CD14-positive monocyte (primary cell): ENCODE measurements around the gene ACOT7. TPM values are rescaled to one million over a fixed set of nuclear protein-coding genes. Genes with fewer than 3 reads are reported as not detected.

ENCODE experiments used
- DNase-seq, 3 donors: peaks; one replicate each; pipeline ENCODE4 v3.0.0-alpha.2; 2011 to 2022
- H2AFZ ChIP-seq: 2 replicates; pipeline ENCODE4 v1.6.0; 2012; ENCODE audit warnings: mild to moderate bottlenecking, low read depth, low read length, inconsistent platforms; ENCODE audit not compliant: insufficient read depth, poor library complexity, severe bottlenecking
- H3K27ac ChIP-seq, 2 donors: 1 replicate in 1 of 2; 2 replicates in 1 of 2; pipeline ENCODE4 v1.5.1; 2012 to 2013; ENCODE audit warnings: low read length in 2 of 2, control low read depth in 1 of 2, inconsistent platforms in 1 of 2, low read depth in 1 of 2, mild to moderate bottlenecking in 1 of 2
- H3K27me3 ChIP-seq, 2 donors: one replicate each; pipeline versions ENCODE4 v1.6.0 to v1.6.1; 2011 to 2013; ENCODE audit warnings: low read length in 2 of 2; ENCODE audit not compliant: control insufficient read depth in 2 of 2, insufficient read depth in 2 of 2
- H3K36me3 ChIP-seq, 2 donors: replicated peaks in 1 of 2; 1 replicate in 1 of 2; 2 replicates in 1 of 2; pipeline versions ENCODE4 v1.5.1 to v1.6.1; 2012 to 2013; ENCODE audit warnings: low read length in 2 of 2, control low read depth in 1 of 2, inconsistent platforms in 1 of 2, mild to moderate bottlenecking in 1 of 2; ENCODE audit not compliant: insufficient read depth in 2 of 2, control insufficient read depth in 1 of 2
- H3K4me1 ChIP-seq, 2 donors: 1 replicate in 1 of 2; 2 replicates in 1 of 2; pipeline versions ENCODE4 v1.5.1 to v1.6.1; 2012 to 2013; ENCODE audit warnings: low read length in 2 of 2, control low read depth in 1 of 2, inconsistent platforms in 1 of 2, mild to moderate bottlenecking in 1 of 2, moderate library complexity in 1 of 2; ENCODE audit not compliant: insufficient read depth in 2 of 2, control insufficient read depth in 1 of 2
- H3K4me2 ChIP-seq: replicated peaks from 2 replicates; pipeline ENCODE3; 2012; ENCODE audit warnings: low read length, moderate library complexity, mild to moderate bottlenecking; ENCODE audit not compliant: poor library complexity, severe bottlenecking; ENCODE audit errors: extremely low read depth
- H3K4me3 ChIP-seq, 3 experiments: fragments of 200-600 bp in 1 of 3; sonication (generic) in 1 of 3; replicated peaks in 1 of 3; 1 replicate in 2 of 3; 2 replicates in 1 of 3; pipeline ENCODE4 v1.5.1; 2011 to 2013; ENCODE audit warnings: low read length in 3 of 3, mild to moderate bottlenecking in 3 of 3, control low read depth in 2 of 3, low read depth in 2 of 3, inconsistent platforms in 1 of 3, moderate library complexity in 1 of 3
- H3K79me2 ChIP-seq: 2 replicates; pipeline ENCODE4 v1.6.0; 2012; ENCODE audit warnings: mild to moderate bottlenecking, control low read depth, inconsistent platforms, low read length, moderate library complexity; ENCODE audit not compliant: insufficient read depth
- H3K9ac ChIP-seq: 2 replicates; pipeline ENCODE4 v1.6.0; 2017; ENCODE audit warnings: low read length, mild to moderate bottlenecking; ENCODE audit not compliant: insufficient read depth, poor library complexity, severe bottlenecking
- H3K9me3 ChIP-seq, 2 donors: replicated peaks in 1 of 2; 1 replicate in 1 of 2; 2 replicates in 1 of 2; pipeline versions ENCODE4 v1.5.1 to v1.6.1; 2012 to 2013; ENCODE audit warnings: low read length in 2 of 2, control low read depth in 1 of 2; ENCODE audit not compliant: control insufficient read depth in 1 of 2, insufficient read depth in 1 of 2
- H4K20me1 ChIP-seq: 2 replicates; pipeline ENCODE4 v1.6.0; 2012; ENCODE audit warnings: mild to moderate bottlenecking, low read length, control low read depth, moderate library complexity; ENCODE audit not compliant: insufficient read depth
- H3K27ac Mint-ChIP-seq, 7 donors: one replicate each; pipeline ENCODE4 v1.8.0; 2020; ENCODE audit warnings: mild to moderate bottlenecking in 7 of 7, mixed read lengths in 7 of 7, moderate library complexity in 6 of 7, inconsistent platforms in 2 of 7
- H3K27me3 Mint-ChIP-seq, 3 donors: one replicate each; pipeline ENCODE4 v1.8.0; 2021 to 2022; ENCODE audit warnings: low read depth in 3 of 3, mild to moderate bottlenecking in 3 of 3, mixed read lengths in 3 of 3, moderate library complexity in 3 of 3, inconsistent platforms in 1 of 3
- H3K36me3 Mint-ChIP-seq, 2 donors: one replicate each; pipeline ENCODE4 v1.8.0; 2020; ENCODE audit warnings: mixed read lengths in 2 of 2, inconsistent platforms in 1 of 2, mild to moderate bottlenecking in 1 of 2
- H3K4me1 Mint-ChIP-seq: one replicate; pipeline ENCODE4 v1.8.0; 2020; ENCODE audit warnings: mild to moderate bottlenecking, mixed read lengths
- H3K4me3 Mint-ChIP-seq, 2 donors: one replicate each; pipeline ENCODE4 v1.8.0; 2020; ENCODE audit warnings: mild to moderate bottlenecking in 2 of 2, mixed read lengths in 2 of 2, moderate library complexity in 1 of 2
- H3K9me3 Mint-ChIP-seq, 7 donors: one replicate each; pipeline ENCODE4 v1.8.0; 2020 to 2022; ENCODE audit warnings: mixed read lengths in 7 of 7, mild to moderate bottlenecking in 6 of 7, moderate library complexity in 6 of 7, inconsistent platforms in 2 of 7
- CTCF ChIP-seq: fragments of 200-600 bp; IDR thresholded peaks from one replicate; pipeline ENCODE4 v1.8.0; 2022; ENCODE audit warnings: antibody characterized with exemption, mild to moderate bottlenecking
- WGBS: methylation state at CpG from one replicate; pipeline ENCODE4 v1.1.5; 2013; ENCODE audit warnings: missing lambda C conversion rate; ENCODE audit not compliant: insufficient coverage; 5-methylcytosine and 5-hydroxymethylcytosine counted together
- intact Hi-C, 2 donors: fragments of 100-400 bp; cut with micrococcal nuclease; formaldehyde crosslinking; loops; one replicate each; pipeline versions ENCODE4 v1.15.0 to v1.15.1; 2023
- polyA plus RNA-seq, 3 donors: library from polyadenylated mRNA; depleted of rRNA in 1 of 3; unstranded in 2 of 3; stranded (reverse) in 1 of 3; fragments of 300-500 nt in 2 of 3; fragments of >200 nt in 1 of 3; fragmentation: Illumina TruSeq in 2 of 3; gene quantifications; 1 replicate in 2 of 3; 2 replicates in 1 of 3; pipeline ENCODE4 v1.2.3, GENCODE V29; 2012 to 2021

The ACOT7 gene
- polyA plus RNA-seq, 3 donors: 0.63 to 4.3 (median 1.4) TPM

GRCh38 chr1:6357243-6357936 is 36.2 kb downstream of the ACOT7 start:
- peaks cover 18% of the 10 kb centered on the region for H3K4me1 Mint-ChIP-seq
- DNase-seq: no peak
- Histone ChIP-seq H3K9me3 (no peaks in the 10 kb centered on the region), H2AFZ (no peak overlapping the region), H3K9ac (no peak overlapping the region), H3K27ac (no peak overlapping the region), H3K4me2 (no peak overlapping the region), H3K4me1 (peaks cover 9 to 19% of the 10 kb centered on the region in 2 donors), H3K4me3 (no peak overlapping the region), H4K20me1 (no peaks in the 10 kb centered on the region), H3K79me2 (no peaks in the 10 kb centered on the region), H3K27me3 (no peaks in the 10 kb centered on the region), H3K36me3 (no peaks in the 10 kb centered on the region)
- peak; percentile 11 for TF ChIP-seq CTCF
- WGBS: 94% methylated on average over 5 of the region's 11 CpGs
- H3K4me3 Mint-ChIP-seq: no peak overlapping the region
- intact Hi-C loops: loop anchor here in 1 of 2 donors (5.0 kb wide), 1 partner anchor 50 kb away; no protein-coding TSS in a partner anchor
- H3K27me3 Mint-ChIP-seq: peaks cover 0 to 4% (median 2%) of the 10 kb centered on the region in 3 donors
- H3K9me3 Mint-ChIP-seq: no peaks in the 10 kb centered on the region
- H3K36me3 Mint-ChIP-seq: no peaks in the 10 kb centered on the region
- no peak overlapping the region for H3K27ac Mint-ChIP-seq

- intact Hi-C loops: loop anchor here in 1 of 2 donors (5.0 kb wide), 1 partner anchor 52 kb away; no protein-coding TSS in a partner anchor
- H3K9me3 Mint-ChIP-seq: no peaks in the 10 kb centered on the region
- no peak overlapping the region for H3K4me3 Mint-ChIP-seq
- Histone ChIP-seq H3K9ac (no peak overlapping the region), H3K27me3 (no peaks in the 10 kb centered on the region), H3K27ac (no peak overlapping the region), H2AFZ (no peak overlapping the region), H3K4me2 (no peak overlapping the region), H3K79me2 (no peaks in the 10 kb centered on the region), H4K20me1 (no peaks in the 10 kb centered on the region), H3K4me3 (no peak overlapping the region), H3K36me3 (no peaks in the 10 kb centered on the region), H3K9me3 (no peaks in the 10 kb centered on the region), H3K4me1 (peaks cover 9 to 19% of the 10 kb centered on the region in 2 donors)
- H3K4me1 Mint-ChIP-seq: peaks cover 17% of the 10 kb centered on the region
- no peak for DNase-seq
- no peak for TF ChIP-seq CTCF
- no peaks in the 10 kb centered on the region for H3K36me3 Mint-ChIP-seq
- WGBS: 96% methylated on average over 8 of the region's 11 CpGs
- H3K27me3 Mint-ChIP-seq: peaks cover 0 to 4% (median 2%) of the 10 kb centered on the region in 3 donors
- H3K27ac Mint-ChIP-seq: no peak overlapping the region
Measured at GRCh38 chr1:6355621-6356020, 37.9 kb downstream of the ACOT7 start.
